K562 (cell line): ENCODE measurements around the gene FYB1. TPM values are rescaled to one million over a fixed set of nuclear protein-coding genes. Genes with fewer than 3 reads are reported as not detected.

ENCODE experiments used
- GTF2A2 ChIP-seq: IDR thresholded peaks from 2 replicates; pipeline ENCODE4 v1.6.1; 2016; ENCODE audit warnings: mild to moderate bottlenecking, missing genetic modification characterization, missing compliant biosample characterization
- IRF2 ChIP-seq: sonication (generic); formaldehyde crosslinking; IDR thresholded peaks from 2 replicates; pipeline ENCODE4 v1.8.1; 2022; ENCODE audit warnings: mild to moderate bottlenecking, missing genetic modification reagents
- JUND ChIP-seq, 2 experiments: IDR thresholded peaks; 2 replicates in 1 of 2; 3 replicates in 1 of 2; pipeline ENCODE4 v1.6.1; 2011; ENCODE audit warnings: borderline replicate concordance in 2 of 2, low read depth in 2 of 2, low read length in 2 of 2, improper control_type of control experiment in 1 of 2, missing biosample characterization in 1 of 2, missing genetic modification characterization in 1 of 2, missing genetic modification reagents in 1 of 2
- MAX ChIP-seq: sonication (generic); formaldehyde crosslinking; IDR thresholded peaks from 2 replicates; pipeline ENCODE4 v1.9.0; 2022; ENCODE audit warnings: mild to moderate bottlenecking, missing genetic modification reagents
- MGA ChIP-seq: fragments of 450-650 bp; IDR thresholded peaks from 2 replicates; pipeline ENCODE4 v1.6.1; 2016; ENCODE audit warnings: mild to moderate bottlenecking, moderate library complexity
- SMARCE1 ChIP-seq: fragments of 450-650 bp; IDR thresholded peaks from 2 replicates; pipeline ENCODE4 v1.7.1; 2016; ENCODE audit warnings: mild to moderate bottlenecking
- TBP ChIP-seq: optimal IDR thresholded peaks from 2 replicates; pipeline ENCODE3; 2011; ENCODE audit warnings: low read depth, low read length, improper control_type of control experiment
- ZBTB11 ChIP-seq, 3 experiments: fragments of 200-800 bp in 1 of 3; fragments of 250-450 bp in 1 of 3; fragments of 450-650 bp in 1 of 3; sonication (Bioruptor Pico) in 1 of 3; sonication (Bioruptor generic) in 1 of 3; formaldehyde crosslinking in 1 of 3; IDR thresholded peaks; 2 replicates each; pipeline versions ENCODE4 v1.6.1 to v1.8.0; 2016 to 2022; ENCODE audit warnings: mild to moderate bottlenecking in 2 of 3, missing genetic modification characterization in 2 of 3, missing compliant biosample characterization in 1 of 3, moderate library complexity in 1 of 3
- ZKSCAN1 ChIP-seq: fragments of 150-350 bp; IDR thresholded peaks from 2 replicates; pipeline ENCODE4 v1.6.1; 2016; ENCODE audit warnings: low read depth, low read length
- polyA plus RNA-seq, 8 experiments: library from polyadenylated mRNA; depleted of rRNA in 4 of 8; stranded (reverse) in 5 of 8; unstranded in 3 of 8; fragments of >200 nt; fragmentation: Nextera tagmentation in 2 of 8; fragmentation: Illumina TruSeq in 1 of 8; extraction: Ambion mirVana in 2 of 8; extraction: Trizol in 1 of 8; gene quantifications; 2 replicates each; pipeline versions ENCODE4 v1.2.1 to v1.2.3, GENCODE V29; 2011 to 2014; ENCODE audit warnings: inconsistent platforms in 1 of 8, missing spikeins in 1 of 8
- total RNA-seq, 7 experiments: library from RNA; depleted of rRNA in 6 of 7; stranded (reverse); fragments of >200 nt in 6 of 7; fragmentation: Illumina TruSeq in 2 of 7; extraction: Trizol in 2 of 7; gene quantifications; 2 replicates each; pipeline versions ENCODE4 v1.2.1 to v1.2.3, GENCODE V29; 2011 to 2021; ENCODE audit warnings: low replicate concordance in 1 of 7

The FYB1 gene
- total and polyA plus RNA-seq, 9 of the 15 experiments (the other 6 are each of a cell fraction or from before 2014, with no cell fraction given) = 4.7 to 31.5 (median 9.7) TPM

- TF ChIP-seq MGA = 0 out of 2 replicates have a peak, but pooled peaks have one; percentile 13
- TF ChIP-seq TBP = no peak
- no peak for TF ChIP-seq GTF2A2
- TF ChIP-seq SMARCE1 = no peak
- no peak for TF ChIP-seq MAX (CRISPR knock-in tag)
- TF ChIP-seq JUND (IDR thresholded peaks at IDR 0.05; ENCODE audit: borderline replicate concordance, low read depth, low read length) = no peak
- no peak for TF ChIP-seq JUND (tag; IDR thresholded peaks at IDR 0.05; ENCODE audit: borderline replicate concordance, low read depth, low read length)
- no peak for TF ChIP-seq ZKSCAN1
- TF ChIP-seq IRF2 = no peak
- TF ChIP-seq ZBTB11 (CRISPR knock-in tag; IDR thresholded peaks at IDR 0.05) = no peak
Observed at GRCh38 chr5:39115644-39116343, 103.6 kb downstream of the FYB1 start (continued).
